ENCODE data around the gene EVC.

EVC gene

GRCh38 chr4:5666741-5667140, 44.3 kb upstream of the EVC start:
- Histone ChIP-seq H3K9ac (ENCODE audit: low read depth, low read length) (no peak overlapping the region), H3K4me3 (ENCODE audit: low read depth in 1 of 2, low read length in 2 of 2) (no peak overlapping the region), H3K9me3 (ENCODE audit: insufficient read depth, low read length, severe bottlenecking) (peaks cover 8% of the 10 kb centered on the region), H3K4me2 (ENCODE audit: insufficient read depth, low read length) (no peak overlapping the region), H3K27me3 (ENCODE audit: insufficient read depth, low read length, poor library complexity) (no peaks in the 10 kb centered on the region), H3K36me3 (ENCODE audit: insufficient read depth, low read length) (no peaks in the 10 kb centered on the region), H3K27ac (ENCODE audit: low read length) (no peak overlapping the region), H3K79me2 (ENCODE audit: insufficient read depth, low read length) (no peaks in the 10 kb centered on the region), H3K4me1 (ENCODE audit: insufficient read depth, low read length) (no peaks in the 10 kb centered on the region), H2AFZ (ENCODE audit: low read depth, low read length) (no peak overlapping the region), H4K20me1 (ENCODE audit: insufficient read depth, low read length) (no peaks in the 10 kb centered on the region)
- DNase-seq (no peak), ATAC-seq (ENCODE audit: insufficient read depth, low read depth) (no peak)
- TF ChIP-seq CTCF (IDR thresholded peaks at IDR 0.05; ENCODE audit: borderline replicate concordance, extremely low read depth, low read length, poor library complexity, severe bottlenecking), result no peak

GRCh38 chr4:5676763-5677162, 34.2 kb upstream of the EVC start:
- no peaks in the 10 kb centered on the region for H3K9me3 ChIP-seq (ENCODE audit: insufficient read depth, low read length, severe bottlenecking)
- H3K27ac ChIP-seq (ENCODE audit: low read length), result no peak overlapping the region
- no peak overlapping the region for H2AFZ ChIP-seq (ENCODE audit: low read depth, low read length)
- DNase-seq (no peak), ATAC-seq (ENCODE audit: insufficient read depth, low read depth) (no peak)
- H3K4me3 ChIP-seq (ENCODE audit: low read depth in 1 of 2, low read length in 2 of 2), result no peak overlapping the region
- H3K4me2 ChIP-seq (ENCODE audit: insufficient read depth, low read length), result no peak overlapping the region
- H3K4me1 ChIP-seq (ENCODE audit: insufficient read depth, low read length), result no peaks in the 10 kb centered on the region
- no peak overlapping the region for H3K9ac ChIP-seq (ENCODE audit: low read depth, low read length)
- no peaks in the 10 kb centered on the region for H3K79me2 ChIP-seq (ENCODE audit: insufficient read depth, low read length)
- no peaks in the 10 kb centered on the region for H4K20me1 ChIP-seq (ENCODE audit: insufficient read depth, low read length)
- TF ChIP-seq CTCF (IDR thresholded peaks at IDR 0.05; ENCODE audit: borderline replicate concordance, extremely low read depth, low read length, poor library complexity, severe bottlenecking) (no peak), EZH2 (IDR thresholded peaks at IDR 0.05; ENCODE audit: borderline replicate concordance, low read depth, low read length, severe bottlenecking) (no peak)
- H3K27me3 ChIP-seq (ENCODE audit: insufficient read depth, low read length, poor library complexity), result peaks cover 2% of the 10 kb centered on the region
- H3K36me3 ChIP-seq (ENCODE audit: insufficient read depth, low read length), result no peaks in the 10 kb centered on the region

- H3K79me2 ChIP-seq (ENCODE audit: insufficient read depth, low read length), result no peaks in the 10 kb centered on the region
- no peaks in the 10 kb centered on the region for H3K4me1 ChIP-seq (ENCODE audit: insufficient read depth, low read length)
- H2AFZ ChIP-seq (ENCODE audit: low read depth, low read length), result no peak overlapping the region
- H4K20me1 ChIP-seq (ENCODE audit: insufficient read depth, low read length), result no peaks in the 10 kb centered on the region
- no peak for DNase-seq
- H3K4me2 ChIP-seq (ENCODE audit: insufficient read depth, low read length), result no peak overlapping the region
- no peak for ATAC-seq (ENCODE audit: insufficient read depth, low read depth)
- H3K27ac ChIP-seq (ENCODE audit: low read length), result no peak overlapping the region
- no peaks in the 10 kb centered on the region for H3K9me3 ChIP-seq (ENCODE audit: insufficient read depth, low read length, severe bottlenecking)
- no peaks in the 10 kb centered on the region for H3K36me3 ChIP-seq (ENCODE audit: insufficient read depth, low read length)
- no peak for TF ChIP-seq CTCF (IDR thresholded peaks at IDR 0.05; ENCODE audit: borderline replicate concordance, extremely low read depth, low read length, poor library complexity, severe bottlenecking)
- no peak for TF ChIP-seq EZH2 (IDR thresholded peaks at IDR 0.05; ENCODE audit: borderline replicate concordance, low read depth, low read length, severe bottlenecking)
- peaks cover 2% of the 10 kb centered on the region for H3K27me3 ChIP-seq (ENCODE audit: insufficient read depth, low read length, poor library complexity)
- H3K9ac ChIP-seq (ENCODE audit: low read depth, low read length), result no peak overlapping the region
- H3K4me3 ChIP-seq (ENCODE audit: low read depth in 1 of 2, low read length in 2 of 2), result no peak overlapping the region
Observed at GRCh38 chr4:5678977-5679376, 32.0 kb upstream of the EVC start.

- DNase-seq, result no peak
- H3K27me3 ChIP-seq (ENCODE audit: insufficient read depth, low read length, poor library complexity), result no peaks in the 10 kb centered on the region
- no peak overlapping the region for H3K27ac ChIP-seq (ENCODE audit: low read length)
- no peak for ATAC-seq (ENCODE audit: insufficient read depth, low read depth)
- no peaks in the 10 kb centered on the region for H3K79me2 ChIP-seq (ENCODE audit: insufficient read depth, low read length)
- no peaks in the 10 kb centered on the region for H3K36me3 ChIP-seq (ENCODE audit: insufficient read depth, low read length)
- no peak overlapping the region for H3K4me2 ChIP-seq (ENCODE audit: insufficient read depth, low read length)
- H3K9ac ChIP-seq (ENCODE audit: low read depth, low read length), result no peak overlapping the region
- TF ChIP-seq CTCF (IDR thresholded peaks at IDR 0.05; ENCODE audit: borderline replicate concordance, extremely low read depth, low read length, poor library complexity, severe bottlenecking) (no peak), EZH2 (IDR thresholded peaks at IDR 0.05; ENCODE audit: borderline replicate concordance, low read depth, low read length, severe bottlenecking) (no peak)
- no peaks in the 10 kb centered on the region for H3K9me3 ChIP-seq (ENCODE audit: insufficient read depth, low read length, severe bottlenecking)
- H3K4me3 ChIP-seq (ENCODE audit: low read depth in 1 of 2, low read length in 2 of 2), result no peak overlapping the region
- H3K4me1 ChIP-seq (ENCODE audit: insufficient read depth, low read length), result no peaks in the 10 kb centered on the region
- H4K20me1 ChIP-seq (ENCODE audit: insufficient read depth, low read length), result no peaks in the 10 kb centered on the region
- no peak overlapping the region for H2AFZ ChIP-seq (ENCODE audit: low read depth, low read length)
Observed at GRCh38 chr4:5683566-5683965, 27.4 kb upstream of the EVC start.
